ENCODE data around the gene BCL11B. TPM values are rescaled to one million over a fixed set of nuclear protein-coding genes. Genes with fewer than 3 reads are reported as not detected.

Gene BCL11B
- polyA plus RNA-seq, 4 donors = 0.60 to 3.1 (median 2.5) TPM

DNA sequence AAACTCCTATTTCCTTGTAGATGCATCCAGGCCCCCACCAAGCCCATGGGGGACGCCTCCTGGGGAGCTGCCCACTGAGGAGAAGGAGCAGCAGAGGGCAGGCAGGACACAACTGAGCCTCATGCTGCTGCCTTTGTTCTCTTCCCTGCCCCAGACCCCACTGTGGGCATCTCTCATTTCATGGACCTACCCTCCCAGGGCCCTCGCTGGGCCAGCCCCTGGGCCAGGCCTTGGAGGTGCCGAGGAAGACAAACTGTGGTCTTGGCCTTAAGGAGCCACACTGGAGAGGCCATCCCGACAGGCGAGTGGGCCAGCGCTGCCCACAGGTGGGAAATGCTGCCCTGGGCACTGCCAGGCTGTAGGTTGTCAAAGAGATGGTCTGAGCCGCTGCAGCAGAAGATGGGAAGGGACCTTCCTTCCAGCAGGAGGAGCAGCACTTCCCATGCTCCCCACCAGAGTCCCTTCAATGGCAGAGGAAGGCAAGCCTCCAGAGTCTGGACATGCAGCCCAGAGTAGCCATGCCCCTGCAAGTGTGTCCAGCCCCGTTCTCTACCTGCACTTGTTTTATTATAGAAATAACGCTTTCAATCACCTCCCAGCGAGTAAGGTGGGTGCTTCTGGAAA, 147.4 kb downstream of the BCL11B start:
- no peak for DNase-seq (ENCODE audit: low read depth in 4 of 4, low spot score in 3 of 4)

DNA sequence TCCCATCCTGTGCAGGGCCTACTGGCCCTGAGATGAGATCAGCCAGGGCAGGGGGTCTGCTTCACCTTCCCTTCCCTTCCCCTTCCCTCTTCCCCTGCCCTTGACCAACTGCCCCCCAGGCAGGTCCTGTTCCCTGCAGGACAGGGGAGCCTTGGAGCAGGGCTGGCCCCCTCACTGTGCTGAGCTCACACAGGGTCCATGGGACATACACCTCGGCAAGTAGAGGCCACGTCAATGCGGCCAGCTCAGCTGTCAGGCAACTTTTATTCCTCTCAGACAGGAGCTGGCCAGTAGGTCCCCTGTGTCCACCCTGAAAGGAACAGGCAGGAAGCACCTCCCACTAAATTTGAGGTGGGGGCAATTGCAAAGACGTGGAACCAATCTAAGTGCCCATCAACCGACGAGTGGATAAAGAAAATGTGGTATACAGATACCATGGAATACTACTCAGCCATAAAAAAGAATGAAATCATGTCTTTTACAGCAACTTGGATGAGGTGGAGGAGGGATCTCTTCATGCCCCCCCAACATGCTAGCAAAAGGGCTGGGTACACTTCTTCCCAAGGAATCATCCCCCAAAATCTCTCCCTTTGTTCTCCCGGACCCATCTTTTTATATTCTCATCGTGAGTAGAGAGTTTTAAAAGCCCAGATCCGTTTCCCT, 148.7 kb downstream of the BCL11B start:
- DNase-seq (ENCODE audit: low read depth in 4 of 4, low spot score in 3 of 4) = no peak

DNA sequence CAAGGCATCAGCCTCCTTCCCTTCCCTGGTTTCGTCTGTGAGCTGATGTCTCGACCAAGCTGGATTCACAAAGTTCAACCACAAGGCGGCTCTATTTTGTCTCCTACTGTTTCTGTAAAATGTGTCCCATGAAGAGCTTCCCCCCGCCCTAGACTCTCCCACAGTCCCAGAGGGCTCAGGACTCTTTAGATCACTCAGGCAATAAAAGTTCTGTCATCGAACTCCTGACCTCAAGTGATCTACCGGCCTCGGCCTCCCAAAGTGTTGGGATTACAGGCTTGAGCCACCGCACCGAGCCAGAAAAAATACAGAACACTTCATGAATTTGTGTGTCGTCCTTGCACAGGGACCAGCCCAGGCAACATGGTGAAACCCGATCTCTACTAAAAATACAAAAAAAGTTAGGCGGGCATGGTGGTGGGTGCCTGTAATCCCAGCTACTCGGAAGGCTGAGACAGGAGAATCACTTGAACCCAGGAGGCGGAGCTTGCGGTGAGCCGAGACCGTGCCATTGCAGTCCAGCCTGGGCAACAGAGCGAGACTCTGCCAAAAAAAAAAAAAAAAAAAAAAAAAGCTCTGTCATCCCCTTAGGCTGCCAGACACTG, 149.4 kb downstream of the BCL11B start:
- no peak for DNase-seq (ENCODE audit: low read depth in 4 of 4, low spot score in 3 of 4)

DNA sequence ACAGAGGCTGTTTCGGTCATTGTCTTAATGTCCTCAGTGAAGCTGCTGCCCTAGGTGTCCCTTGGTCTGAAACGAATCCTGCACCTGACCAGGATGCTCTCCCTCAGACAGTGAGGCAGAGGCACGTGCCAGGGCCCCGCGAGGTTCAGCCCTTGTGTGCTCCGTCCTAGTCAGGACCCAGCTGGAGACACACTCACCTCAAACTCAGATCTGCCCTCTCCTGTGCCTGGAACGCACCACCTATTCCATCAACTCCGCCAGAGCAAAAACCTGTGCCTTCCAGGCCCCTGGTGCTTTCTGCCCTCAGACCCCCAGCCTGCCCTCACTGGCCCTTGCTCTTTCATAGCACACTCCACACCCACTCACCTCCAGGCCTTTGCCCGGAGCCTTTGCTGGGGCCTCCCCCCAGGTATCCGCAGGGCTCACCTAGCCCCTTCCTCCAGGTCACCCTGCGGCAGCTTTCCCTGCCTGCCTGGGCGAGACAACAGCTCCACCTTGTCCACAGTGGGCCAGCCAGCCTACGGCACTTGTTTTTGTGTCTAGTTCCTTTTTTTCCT, 150.6 kb downstream of the BCL11B start:
- no peak for DNase-seq (ENCODE audit: low read depth in 4 of 4, low spot score in 3 of 4)

DNA sequence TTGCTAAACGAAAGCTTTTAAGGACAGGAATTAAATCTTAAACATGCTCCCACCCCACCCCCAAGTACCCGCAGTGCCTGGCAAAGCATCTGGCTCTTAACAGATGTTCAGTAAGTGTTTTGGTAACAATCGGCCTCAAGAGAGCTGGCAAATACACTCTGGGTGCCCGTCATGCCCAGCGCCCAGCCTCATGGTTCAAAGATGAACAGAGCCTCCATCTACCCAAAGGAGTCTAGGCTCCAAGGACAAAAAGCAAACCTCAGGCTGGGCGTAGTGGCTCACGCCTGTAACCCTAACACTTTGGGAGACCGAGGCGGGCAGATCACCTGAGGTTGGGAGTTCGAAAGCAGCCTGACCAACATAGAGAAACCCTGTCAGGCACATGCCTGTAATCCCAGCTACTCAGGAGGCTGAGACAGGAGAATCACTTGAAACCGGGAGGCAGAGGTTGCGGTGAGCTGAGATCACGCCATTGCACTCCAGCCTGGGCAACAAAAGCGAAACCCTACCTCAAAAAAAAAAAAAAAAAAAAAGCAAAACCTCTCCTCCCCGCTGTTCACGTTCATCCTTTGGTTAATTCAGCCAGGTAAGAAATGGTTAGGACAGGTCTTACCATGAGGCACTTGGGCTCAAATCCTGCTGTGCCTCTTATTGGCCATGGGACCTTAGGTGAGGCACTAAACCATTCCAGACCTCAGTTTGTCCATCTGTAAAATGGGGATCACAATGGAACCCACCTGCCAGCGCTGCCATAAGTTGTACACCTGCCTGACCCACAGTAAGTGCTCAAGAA, 151.3 kb downstream of the BCL11B start:
- no peak for DNase-seq (ENCODE audit: low read depth in 4 of 4, low spot score in 3 of 4)

DNA sequence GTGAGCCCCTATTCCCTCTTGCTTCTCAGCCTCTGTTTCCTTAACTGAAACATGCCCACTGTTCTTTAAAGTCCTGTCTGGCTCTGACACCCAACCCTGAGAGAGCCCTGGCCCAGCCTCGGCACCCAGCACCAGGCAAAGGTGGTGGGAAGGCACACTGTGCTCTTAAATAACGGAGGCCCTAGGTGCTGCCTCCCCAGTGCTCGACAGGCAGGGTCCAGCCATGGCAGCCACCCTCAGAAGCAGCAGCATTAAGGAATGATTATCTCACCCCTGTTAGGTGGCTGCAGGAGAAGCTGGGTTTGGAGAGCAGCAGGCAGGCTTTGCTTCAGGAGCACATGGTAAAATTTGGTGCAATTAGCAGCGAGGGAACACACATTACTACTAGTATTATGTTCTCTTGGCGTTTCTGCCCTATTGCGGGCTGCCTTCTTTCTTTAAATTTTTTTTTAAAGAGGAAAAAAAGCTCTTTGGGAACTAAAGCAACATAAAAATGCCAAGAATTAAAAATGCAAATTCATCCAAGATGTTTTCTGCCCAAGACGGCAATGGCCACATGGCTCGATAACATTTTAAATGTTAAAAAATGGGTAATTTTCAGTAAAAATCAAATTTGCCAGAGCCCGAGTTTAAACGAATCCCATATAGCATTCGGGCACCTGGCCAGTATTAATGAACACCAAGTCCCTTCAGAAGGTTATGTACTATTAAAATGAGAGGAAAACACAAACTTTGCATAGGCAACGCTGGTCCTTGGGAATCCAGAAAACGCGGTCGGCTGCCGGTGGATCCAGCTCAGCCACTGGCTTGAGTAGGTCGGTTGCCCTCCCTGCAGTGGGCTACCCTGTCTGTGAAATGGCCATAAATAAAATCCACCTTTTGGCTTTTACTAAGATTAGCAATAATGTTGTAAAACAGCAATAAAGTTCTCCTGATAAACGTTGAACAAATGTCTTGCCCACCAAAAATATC, 152.2 kb downstream of the BCL11B start:
- DNase-seq (ENCODE audit: low read depth in 4 of 4, low spot score in 3 of 4) = no peak

Other genes with a start within 250 kb of the BCL11B start
- gene SETD3, start 208.7 kb upstream of the BCL11B start, polyA plus RNA-seq (ENCODE audit: insufficient read length in 4 of 4) = 10 to 100 TPM; 49.6 to 65.9 (median 64.0) TPM
- gene CCNK, start 209.2 kb upstream of the BCL11B start, polyA plus RNA-seq (ENCODE audit: insufficient read length in 4 of 4) = 10 to 100 TPM; 45.8 to 57.0 (median 50.4) TPM

All from left renal pelvis (tissue), 4 donors.